K562 (cell line): Measurements from ENCODE around the gene MAST4. TPM values are rescaled to one million over a fixed set of nuclear protein-coding genes. Genes with fewer than 3 reads are reported as not detected.

Experiments
- BCLAF1 ChIP-seq, 2 experiments: fragments of 450-650 bp in 1 of 2; IDR thresholded peaks; 2 replicates each; pipeline ENCODE4 v1.6.1; 2011 to 2017; ENCODE audit warnings: low read depth in 2 of 2, antibody characterized with exemption in 1 of 2, borderline replicate concordance in 1 of 2, low read length in 1 of 2, mild to moderate bottlenecking in 1 of 2, mixed read lengths in 1 of 2; ENCODE audit not compliant: control insufficient read depth in 1 of 2
- CHAMP1 ChIP-seq: fragments of 450-650 bp; IDR thresholded peaks from 2 replicates; pipeline ENCODE4 v1.6.1; 2016; ENCODE audit warnings: mild to moderate bottlenecking
- E2F3 ChIP-seq: fragments of 250-450 bp; sonication (Bioruptor Pico); IDR thresholded peaks from 2 replicates; pipeline ENCODE4 v1.4.0; 2020; ENCODE audit warnings: mild to moderate bottlenecking
- EP400 ChIP-seq: fragments of 450-650 bp; IDR thresholded peaks from 2 replicates; pipeline ENCODE4 v1.6.1; 2017; ENCODE audit warnings: antibody characterized with exemption, mild to moderate bottlenecking, moderate library complexity
- ETV5 ChIP-seq: sonication (generic); formaldehyde crosslinking; IDR thresholded peaks from 2 replicates; pipeline ENCODE4 v1.4.0; 2020; ENCODE audit warnings: low read depth, mild to moderate bottlenecking, missing genetic modification reagents
- KDM4B ChIP-seq, 2 experiments: fragments of 450-650 bp in 1 of 2; sonication (generic) in 1 of 2; IDR thresholded peaks; 2 replicates each; pipeline ENCODE4 v1.6.1; 2016 to 2017; ENCODE audit warnings: borderline replicate concordance in 2 of 2, antibody characterized with exemption in 1 of 2, low read depth in 1 of 2, mild to moderate bottlenecking in 1 of 2
- PBX2 ChIP-seq, 2 experiments: IDR thresholded peaks in 1 of 2; conservative IDR thresholded peaks in 1 of 2; 2 replicates each; pipeline ENCODE4 v1.6.1; 2016; ENCODE audit warnings: low read depth in 2 of 2, mild to moderate bottlenecking in 1 of 2, missing compliant biosample characterization in 1 of 2, missing genetic modification characterization in 1 of 2, moderate library complexity in 1 of 2
- SAP30 ChIP-seq: fragments of 200-600 bp; sonication (generic); IDR thresholded peaks from 2 replicates; pipeline ENCODE4 v1.6.1; 2012; ENCODE audit warnings: borderline replicate concordance, low read depth, mild to moderate bottlenecking, moderate library complexity, low read length, control low read depth, inconsistent platforms; ENCODE audit not compliant: insufficient read depth, poor library complexity, severe bottlenecking
- SREBF1 ChIP-seq: fragments of 150-350 bp; IDR thresholded peaks from 2 replicates; pipeline ENCODE4 v1.6.1; 2014; ENCODE audit warnings: antibody characterized with exemption, low read depth, low read length, borderline replicate concordance
- ZNF253 ChIP-seq: fragments of 250-450 bp; sonication (Bioruptor Pico); conservative IDR thresholded peaks from 2 replicates; pipeline ENCODE4 v1.6.1; 2021; ENCODE audit warnings: mild to moderate bottlenecking
- ZNF347 ChIP-seq: fragments of 450-650 bp; formaldehyde crosslinking; IDR thresholded peaks from 2 replicates; pipeline ENCODE4 v1.4.0; 2020; ENCODE audit warnings: low read depth, mild to moderate bottlenecking, moderate library complexity
- ZNF398 ChIP-seq: fragments of 250-450 bp; sonication (Bioruptor Pico); IDR thresholded peaks from 2 replicates; pipeline ENCODE4 v1.8.0; 2021; ENCODE audit warnings: moderate library complexity, mild to moderate bottlenecking, inconsistent platforms
- polyA plus RNA-seq, 8 experiments: library from polyadenylated mRNA; depleted of rRNA in 4 of 8; stranded (reverse) in 5 of 8; unstranded in 3 of 8; fragments of >200 nt; fragmentation: Nextera tagmentation in 2 of 8; fragmentation: Illumina TruSeq in 1 of 8; extraction: Ambion mirVana in 2 of 8; extraction: Trizol in 1 of 8; gene quantifications; 2 replicates each; pipeline versions ENCODE4 v1.2.1 to v1.2.3, GENCODE V29; 2011 to 2014; ENCODE audit warnings: inconsistent platforms in 1 of 8, missing spikeins in 1 of 8
- total RNA-seq, 7 experiments: library from RNA; depleted of rRNA in 6 of 7; stranded (reverse); fragments of >200 nt in 6 of 7; fragmentation: Illumina TruSeq in 2 of 7; extraction: Trizol in 2 of 7; gene quantifications; 2 replicates each; pipeline versions ENCODE4 v1.2.1 to v1.2.3, GENCODE V29; 2011 to 2021; ENCODE audit warnings: low replicate concordance in 1 of 7

The MAST4 gene
- total and polyA plus RNA-seq, 9 of the 15 experiments (the other 6 are each of a cell fraction or from before 2014, with no cell fraction given), result 0.88 to 10.1 (median 5.2) TPM

GRCh38 chr5:66689522-66690220 lies 93.5 kb downstream of the MAST4 start (continued):
- TF ChIP-seq SAP30 (no peak), EP400 (no peak), ETV5 (CRISPR knock-in tag) (no peak), E2F3 (no peak), KDM4B (IDR thresholded peaks at IDR 0.05; ENCODE audit: borderline replicate concordance in 2 of 2, low read depth in 1 of 2) (no peak), ZNF398 (CRISPR knock-in tag) (no peak), BCLAF1 (IDR thresholded peaks at IDR 0.05; ENCODE audit: borderline replicate concordance in 1 of 2, control insufficient read depth in 1 of 2, low read depth in 2 of 2, low read length in 1 of 2) (no peak), PBX2 (CRISPR knock-in tag; IDR thresholded peaks at IDR 0.05; ENCODE audit: low read depth) (no peak), PBX2 (tag; conservative IDR thresholded peaks at IDR 0.05; ENCODE audit: low read depth) (no peak), CHAMP1 (no peak), SREBF1 (no peak), ZNF347 (CRISPR knock-in tag) (no peak), ZNF253 (CRISPR knock-in tag) (no peak)
